SK-N-MC (cell line): Measurements from ENCODE around the gene CD74.

Experiments used
- EZH2 ChIP-seq: fragments of 200-600 bp; sonication (generic); IDR thresholded peaks from one replicate; pipeline ENCODE4 v1.6.1; 2017; ENCODE audit warnings: antibody characterized with exemption
- POLR2AphosphoS5 ChIP-seq: IDR thresholded peaks from 2 replicates; pipeline ENCODE4 v1.6.1; 2012; ENCODE audit warnings: mild to moderate bottlenecking, low read depth, low read length, borderline replicate concordance

DNA sequence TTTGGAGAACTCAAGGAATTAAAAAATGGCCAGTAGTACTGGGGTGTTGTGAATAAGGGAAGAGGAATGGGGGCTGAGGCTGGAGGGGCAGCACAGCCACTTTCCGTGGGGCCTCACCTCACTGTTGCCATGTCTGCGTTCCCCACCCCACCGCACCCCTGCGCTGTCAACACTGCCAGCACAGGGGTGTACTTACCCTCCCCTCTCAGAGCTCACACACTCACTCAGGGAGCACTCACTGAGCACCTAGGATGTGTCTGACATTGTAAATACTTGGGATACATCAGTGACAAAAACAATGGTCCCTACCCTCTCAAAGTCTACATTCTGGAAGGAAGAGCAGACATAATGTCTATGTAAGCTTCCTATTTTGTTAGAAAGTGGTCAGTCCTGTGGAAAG is 40.2 kb upstream of the CD74 start:
- TF ChIP-seq POLR2AphosphoS5 (no peak), EZH2 (no peak)
